B cell (primary cell): Measurements from ENCODE around the gene ADGRD1.

Experiments
- CTCF ChIP-seq: fragments of 200-600 bp; IDR thresholded peaks from one replicate; pipeline ENCODE4 v1.8.0; 2022; ENCODE audit warnings: antibody characterized with exemption, mild to moderate bottlenecking
- EZH2 ChIP-seq: IDR thresholded peaks from 2 replicates; pipeline ENCODE4 v1.6.1; 2012; ENCODE audit warnings: borderline replicate concordance, low read depth, mild to moderate bottlenecking, moderate library complexity, low read length; ENCODE audit not compliant: insufficient read depth, poor library complexity, severe bottlenecking

DNA sequence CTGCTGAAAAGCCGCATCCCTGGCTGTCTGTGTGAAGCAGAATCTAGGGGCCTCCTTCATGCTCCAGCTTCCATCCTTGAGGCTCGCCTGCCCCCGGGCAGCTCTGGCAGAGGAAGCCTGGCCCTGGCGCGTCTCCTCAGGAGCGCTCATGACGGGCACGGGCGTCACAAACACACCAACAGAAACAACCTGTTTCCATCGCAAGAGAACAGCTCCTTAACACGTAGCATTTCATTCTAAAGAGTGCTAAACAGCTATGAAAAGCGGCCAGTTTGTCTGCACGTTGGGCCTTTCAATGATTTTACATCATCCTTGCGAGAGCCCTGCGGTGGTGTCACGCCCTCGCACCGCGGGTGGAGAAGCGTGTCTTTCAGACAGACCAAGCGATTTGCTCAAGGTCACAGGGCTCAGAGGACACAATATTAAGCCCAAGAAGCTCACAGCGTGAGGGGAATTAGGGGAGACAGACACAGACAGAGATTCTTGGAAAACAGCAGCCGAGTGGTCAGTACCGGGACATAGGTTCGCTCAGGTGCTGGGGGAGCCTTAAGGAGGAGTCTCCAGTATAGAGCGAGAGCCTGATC is 4.9 kb downstream of the ADGRD1 start:
- TF ChIP-seq CTCF, result no peak
- TF ChIP-seq EZH2, result no peak
